HepG2 (cell line): Measurements from ENCODE around the gene PYGL. TPM values are rescaled to one million over a fixed set of nuclear protein-coding genes. Genes with fewer than 3 reads are reported as not detected.

Experiments
- DR1 ChIP-seq: sonication (generic); formaldehyde crosslinking; IDR thresholded peaks from 2 replicates; pipeline ENCODE4 v1.8.0; 2021; ENCODE audit warnings: mild to moderate bottlenecking, missing genetic modification reagents, inconsistent platforms
- DRAP1 ChIP-seq: IDR thresholded peaks from 2 replicates; pipeline ENCODE4 v1.6.1; 2016; ENCODE audit warnings: missing genetic modification reagents, missing compliant biosample characterization
- EHMT2 ChIP-seq: fragments of 200-600 bp; sonication (generic); IDR thresholded peaks from 2 replicates; pipeline ENCODE4 v1.7.0; 2017; ENCODE audit warnings: antibody characterized with exemption, low read depth, low read length, borderline replicate concordance
- HBP1 ChIP-seq: IDR thresholded peaks from 2 replicates; pipeline ENCODE4 v1.6.1; 2016; ENCODE audit warnings: low read depth, control low read depth
- HOXA3 ChIP-seq: sonication (generic); formaldehyde crosslinking; IDR thresholded peaks from 2 replicates; pipeline ENCODE4 v1.5.0; 2020; ENCODE audit warnings: missing genetic modification reagents
- MNT ChIP-seq: fragments of 450-650 bp; IDR thresholded peaks from 2 replicates; pipeline ENCODE4 v1.6.1; 2016
- RFX3 ChIP-seq: IDR thresholded peaks from 2 replicates; pipeline ENCODE4 v1.6.1; 2016; ENCODE audit warnings: missing biosample characterization, missing genetic modification reagents
- RNF2 ChIP-seq: fragments of 450-650 bp; conservative IDR thresholded peaks from 2 replicates; pipeline ENCODE4 v1.6.1; 2016; ENCODE audit warnings: low read depth
- TMF1 ChIP-seq: sonication (generic); formaldehyde crosslinking; IDR thresholded peaks from 2 replicates; pipeline ENCODE4 v1.8.1; 2022; ENCODE audit warnings: low read depth, missing genetic modification reagents
- ZNF234 ChIP-seq: sonication (generic); formaldehyde crosslinking; conservative IDR thresholded peaks from 2 replicates; pipeline ENCODE4 v1.5.1; 2020; ENCODE audit warnings: mild to moderate bottlenecking, missing genetic modification reagents
- ZNF24 ChIP-seq: fragments of 450-650 bp; IDR thresholded peaks from 2 replicates; pipeline ENCODE4 v1.6.1; 2017; ENCODE audit warnings: antibody characterized with exemption, mild to moderate bottlenecking
- ZNF343 ChIP-seq: sonication (generic); formaldehyde crosslinking; IDR thresholded peaks from 2 replicates; pipeline ENCODE4 v1.4.0; 2020; ENCODE audit warnings: mild to moderate bottlenecking, missing genetic modification reagents
- ZNF546 ChIP-seq: sonication (generic); formaldehyde crosslinking; conservative IDR thresholded peaks from 2 replicates; pipeline ENCODE4 v1.8.1; 2023; ENCODE audit warnings: mild to moderate bottlenecking, missing genetic modification reagents
- ZNF782 ChIP-seq: sonication (generic); formaldehyde crosslinking; IDR thresholded peaks from 2 replicates; pipeline ENCODE4 v1.4.0; 2020; ENCODE audit warnings: missing genetic modification reagents, mild to moderate bottlenecking, borderline replicate concordance
- polyA plus RNA-seq, 8 experiments: library from polyadenylated mRNA; depleted of rRNA in 3 of 8; stranded (reverse) in 7 of 8; unstranded in 1 of 8; fragments of >200 nt; fragmentation: Illumina TruSeq in 4 of 8; extraction: Trizol in 4 of 8; gene quantifications; 2 replicates each; pipeline versions ENCODE4 v1.2.1 to v1.2.3, GENCODE V29; 2011 to 2016; ENCODE audit warnings: low read depth in 4 of 8, missing spikeins in 1 of 8, mixed read lengths in 1 of 8; ENCODE audit not compliant: insufficient read depth in 1 of 8
- total RNA-seq, 5 experiments: library from RNA; depleted of rRNA; stranded (reverse); fragments of >200 nt; fragmentation: Illumina TruSeq; extraction: Trizol; gene quantifications; 2 replicates each; pipeline ENCODE4 v1.2.3, GENCODE V29; 2016; ENCODE audit warnings: low read depth in 1 of 5
- TF ChIP-seq, protein P1 (sequence below): sonication (generic); formaldehyde crosslinking; IDR thresholded peaks from 2 replicates; pipeline ENCODE4 v1.9.0; 2021; ENCODE audit warnings: missing genetic modification reagents, borderline replicate concordance
- TF ChIP-seq, protein P2 (sequence below): sonication (generic); formaldehyde crosslinking; IDR thresholded peaks from 2 replicates; pipeline ENCODE4 v1.5.1; 2020; ENCODE audit warnings: mild to moderate bottlenecking, missing genetic modification reagents
- TF ChIP-seq, protein P3 (sequence below): sonication (generic); formaldehyde crosslinking; conservative IDR thresholded peaks from 2 replicates; pipeline ENCODE4 v1.8.0; 2022; ENCODE audit warnings: low read depth, missing genetic modification reagents

Gene PYGL
- total and polyA plus RNA-seq, 2 of the 13 experiments (the other 11 are each of a cell fraction or from before 2014, with no cell fraction given) = 98.4 to 110 TPM

DNA sequence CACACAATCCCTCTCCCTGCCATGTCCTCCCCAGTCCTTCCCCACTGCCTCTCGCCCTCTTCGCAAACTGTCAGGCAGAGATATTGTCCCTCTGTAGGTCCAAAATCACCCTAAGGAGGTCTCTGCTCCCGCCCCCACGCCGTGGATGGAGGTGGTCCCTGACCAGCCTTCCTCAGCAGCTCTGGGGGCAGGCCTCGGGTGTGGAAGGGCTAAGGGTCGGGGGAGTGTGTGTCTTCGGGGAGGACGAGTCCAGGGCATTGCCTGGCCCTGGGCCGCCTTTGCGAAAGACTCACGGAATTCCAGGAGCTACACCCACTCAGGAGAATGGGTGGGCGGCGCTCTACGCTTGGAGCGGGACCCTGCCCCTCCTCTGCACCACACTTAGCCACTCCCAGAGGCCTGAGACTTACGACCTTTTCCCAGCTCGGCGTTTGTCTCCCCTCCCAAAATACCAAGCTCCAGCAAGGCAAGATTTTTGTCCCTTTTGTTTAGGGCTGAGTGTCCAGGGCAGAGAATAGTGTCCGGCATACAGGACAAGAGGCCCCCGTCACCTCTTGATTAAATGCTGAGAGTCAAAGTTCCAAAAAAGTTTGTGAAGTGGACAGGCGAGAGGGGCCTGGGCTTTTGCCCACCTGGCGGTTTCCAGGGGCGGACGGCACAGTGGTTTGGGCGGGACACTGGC is 881 bp downstream of the PYGL start (continued):
- TF ChIP-seq, protein P1, sequence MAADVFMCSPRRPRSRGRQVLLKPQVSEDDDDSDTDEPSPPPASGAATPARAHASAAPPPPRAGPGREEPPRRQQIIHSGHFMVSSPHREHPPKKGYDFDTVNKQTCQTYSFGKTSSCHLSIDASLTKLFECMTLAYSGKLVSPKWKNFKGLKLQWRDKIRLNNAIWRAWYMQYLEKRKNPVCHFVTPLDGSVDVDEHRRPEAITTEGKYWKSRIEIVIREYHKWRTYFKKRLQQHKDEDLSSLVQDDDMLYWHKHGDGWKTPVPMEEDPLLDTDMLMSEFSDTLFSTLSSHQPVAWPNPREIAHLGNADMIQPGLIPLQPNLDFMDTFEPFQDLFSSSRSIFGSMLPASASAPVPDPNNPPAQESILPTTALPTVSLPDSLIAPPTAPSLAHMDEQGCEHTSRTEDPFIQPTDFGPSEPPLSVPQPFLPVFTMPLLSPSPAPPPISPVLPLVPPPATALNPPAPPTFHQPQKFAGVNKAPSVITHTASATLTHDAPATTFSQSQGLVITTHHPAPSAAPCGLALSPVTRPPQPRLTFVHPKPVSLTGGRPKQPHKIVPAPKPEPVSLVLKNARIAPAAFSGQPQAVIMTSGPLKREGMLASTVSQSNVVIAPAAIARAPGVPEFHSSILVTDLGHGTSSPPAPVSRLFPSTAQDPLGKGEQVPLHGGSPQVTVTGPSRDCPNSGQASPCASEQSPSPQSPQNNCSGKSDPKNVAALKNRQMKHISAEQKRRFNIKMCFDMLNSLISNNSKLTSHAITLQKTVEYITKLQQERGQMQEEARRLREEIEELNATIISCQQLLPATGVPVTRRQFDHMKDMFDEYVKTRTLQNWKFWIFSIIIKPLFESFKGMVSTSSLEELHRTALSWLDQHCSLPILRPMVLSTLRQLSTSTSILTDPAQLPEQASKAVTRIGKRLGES (CRISPR knock-in tag) = no peak
- TF ChIP-seq, protein P2, sequence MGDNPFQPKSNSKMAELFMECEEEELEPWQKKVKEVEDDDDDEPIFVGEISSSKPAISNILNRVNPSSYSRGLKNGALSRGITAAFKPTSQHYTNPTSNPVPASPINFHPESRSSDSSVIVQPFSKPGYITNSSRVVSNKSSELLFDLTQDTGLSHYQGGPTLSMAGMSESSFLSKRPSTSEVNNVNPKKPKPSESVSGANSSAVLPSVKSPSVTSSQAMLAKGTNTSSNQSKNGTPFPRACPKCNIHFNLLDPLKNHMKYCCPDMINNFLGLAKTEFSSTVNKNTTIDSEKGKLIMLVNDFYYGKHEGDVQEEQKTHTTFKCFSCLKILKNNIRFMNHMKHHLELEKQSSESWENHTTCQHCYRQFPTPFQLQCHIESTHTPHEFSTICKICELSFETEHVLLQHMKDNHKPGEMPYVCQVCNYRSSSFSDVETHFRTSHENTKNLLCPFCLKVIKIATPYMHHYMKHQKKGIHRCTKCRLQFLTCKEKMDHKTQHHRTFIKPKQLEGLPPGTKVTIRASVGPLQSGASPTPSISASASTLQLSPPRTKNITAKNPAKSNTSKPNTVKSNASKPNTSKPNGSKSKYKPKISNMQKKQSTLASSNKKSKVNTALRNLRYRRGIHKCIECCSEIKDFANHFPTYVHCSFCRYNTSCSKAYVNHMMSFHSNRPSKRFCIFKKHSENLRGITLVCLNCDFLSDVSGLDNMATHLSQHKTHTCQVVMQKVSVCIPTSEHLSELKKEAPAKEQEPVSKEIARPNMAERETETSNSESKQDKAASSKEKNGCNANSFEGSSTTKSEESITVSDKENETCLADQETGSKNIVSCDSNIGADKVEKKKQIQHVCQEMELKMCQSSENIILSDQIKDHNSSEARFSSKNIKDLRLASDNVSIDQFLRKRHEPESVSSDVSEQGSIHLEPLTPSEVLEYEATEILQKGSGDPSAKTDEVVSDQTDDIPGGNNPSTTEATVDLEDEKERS (CRISPR knock-in tag) = no peak
- TF ChIP-seq MNT (no peak), ZNF782 (CRISPR knock-in tag) (no peak), ZNF343 (CRISPR knock-in tag) (no peak), HBP1 (no peak; the same call in 1 of the 2 replicates), ZNF546 (CRISPR knock-in tag) (no peak), RNF2 (no peak), EHMT2 (no peak), DR1 (no peak), HOXA3 (CRISPR knock-in tag) (peak; percentile 32; the same call in 1 of the 2 replicates), TMF1 (CRISPR knock-in tag) (no peak), DRAP1 (CRISPR knock-in tag) (peak; percentile 58; the same call in 1 of the 2 replicates), RFX3 (CRISPR knock-in tag) (no peak), ZNF24 (no peak), ZNF234 (CRISPR knock-in tag) (no peak)
- TF ChIP-seq, protein P3, sequence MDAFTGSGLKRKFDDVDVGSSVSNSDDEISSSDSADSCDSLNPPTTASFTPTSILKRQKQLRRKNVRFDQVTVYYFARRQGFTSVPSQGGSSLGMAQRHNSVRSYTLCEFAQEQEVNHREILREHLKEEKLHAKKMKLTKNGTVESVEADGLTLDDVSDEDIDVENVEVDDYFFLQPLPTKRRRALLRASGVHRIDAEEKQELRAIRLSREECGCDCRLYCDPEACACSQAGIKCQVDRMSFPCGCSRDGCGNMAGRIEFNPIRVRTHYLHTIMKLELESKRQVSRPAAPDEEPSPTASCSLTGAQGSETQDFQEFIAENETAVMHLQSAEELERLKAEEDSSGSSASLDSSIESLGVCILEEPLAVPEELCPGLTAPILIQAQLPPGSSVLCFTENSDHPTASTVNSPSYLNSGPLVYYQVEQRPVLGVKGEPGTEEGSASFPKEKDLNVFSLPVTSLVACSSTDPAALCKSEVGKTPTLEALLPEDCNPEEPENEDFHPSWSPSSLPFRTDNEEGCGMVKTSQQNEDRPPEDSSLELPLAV = no peak
